ENCODE results near the gene NKAIN4. TPM values are rescaled to one million over a fixed set of nuclear protein-coding genes. Genes with fewer than 3 reads are reported as not detected.

Gene NKAIN4
- total RNA-seq, 2 experiments from 2014 or later = not detected

GRCh38 chr20:63292904-63293303, 38.6 kb upstream of the NKAIN4 start, which contains the start of gene COL20A1:
COL20A1 (plus strand) TSS chr20:63293186; CDS start chr20:63295108, 1,922 bp downstream.
- Mint-ChIP-seq H3K9me3 (ENCODE audit: low read depth) (no peaks in the 10 kb centered on the region), H3K36me3 (no peaks in the 10 kb centered on the region), H3K4me3 (no peak within 1 kb of the TSS), H3K27ac (no peak within 1 kb of the TSS), H3K4me1 (peaks cover 3% of the 10 kb centered on the region), H3K27me3 (peaks cover 13% of the 10 kb centered on the region)
- ATAC-seq (no peak), DNase-seq (no peak)
- CTCF ChIA-PET = interaction anchor here (2.5 kb wide), 1 partner anchor 70 kb away, joined by 13 read pairs; no protein-coding TSS in a partner anchor

GRCh38 chr20:63292292-63292701, 38.0 kb upstream of the NKAIN4 start:
- H3K4me3 Mint-ChIP-seq = no peak overlapping the region
- CTCF ChIA-PET = interaction anchor here (2.5 kb wide), 1 partner anchor 69 kb away, joined by 13 read pairs; no protein-coding TSS in a partner anchor
- no peak for DNase-seq
- no peak overlapping the region for H3K27ac Mint-ChIP-seq
- no peak for ATAC-seq
- peaks cover 13% of the 10 kb centered on the region for H3K27me3 Mint-ChIP-seq
- H3K4me1 Mint-ChIP-seq = peaks cover 3% of the 10 kb centered on the region
- H3K9me3 Mint-ChIP-seq (ENCODE audit: low read depth) = no peaks in the 10 kb centered on the region
- H3K36me3 Mint-ChIP-seq = no peaks in the 10 kb centered on the region

GRCh38 chr20:63291811-63292210, 37.5 kb upstream of the NKAIN4 start:
- no peak for ATAC-seq
- CTCF ChIA-PET = interaction anchor here (0.6 to 2.5 kb wide), 2 partner anchors 69 to 99 kb away, joined by 3 to 13 read pairs; no protein-coding TSS in a partner anchor

GRCh38 chr20:63290677-63291472, 36.6 kb upstream of the NKAIN4 start:
- H3K27me3 Mint-ChIP-seq = peaks cover 10% of the 10 kb centered on the region
- H3K9me3 Mint-ChIP-seq (ENCODE audit: low read depth) = no peaks in the 10 kb centered on the region
- no peak overlapping the region for H3K4me3 Mint-ChIP-seq
- peaks cover 3% of the 10 kb centered on the region for H3K4me1 Mint-ChIP-seq
- DNase-seq = peak; percentile 64
- H3K36me3 Mint-ChIP-seq = no peaks in the 10 kb centered on the region
- ATAC-seq = peak; percentile 76
- CTCF ChIA-PET = interaction anchor here (1.3 to 2.5 kb wide), 3 partner anchors 9 to 68 kb away, joined by 3 to 13 read pairs (median 5); partner anchors contain the start of gene ARFGAP1
- H3K27ac Mint-ChIP-seq = no peak overlapping the region

More at GRCh38 chr20:63291811-63292210, 37.5 kb upstream of the NKAIN4 start:
- DNase-seq = no peak
- peaks cover 3% of the 10 kb centered on the region for H3K4me1 Mint-ChIP-seq
- H3K9me3 Mint-ChIP-seq (ENCODE audit: low read depth) = no peaks in the 10 kb centered on the region
- no peak overlapping the region for H3K27ac Mint-ChIP-seq
- peaks cover 13% of the 10 kb centered on the region for H3K27me3 Mint-ChIP-seq
- no peak overlapping the region for H3K4me3 Mint-ChIP-seq
- H3K36me3 Mint-ChIP-seq = no peaks in the 10 kb centered on the region

DNA sequence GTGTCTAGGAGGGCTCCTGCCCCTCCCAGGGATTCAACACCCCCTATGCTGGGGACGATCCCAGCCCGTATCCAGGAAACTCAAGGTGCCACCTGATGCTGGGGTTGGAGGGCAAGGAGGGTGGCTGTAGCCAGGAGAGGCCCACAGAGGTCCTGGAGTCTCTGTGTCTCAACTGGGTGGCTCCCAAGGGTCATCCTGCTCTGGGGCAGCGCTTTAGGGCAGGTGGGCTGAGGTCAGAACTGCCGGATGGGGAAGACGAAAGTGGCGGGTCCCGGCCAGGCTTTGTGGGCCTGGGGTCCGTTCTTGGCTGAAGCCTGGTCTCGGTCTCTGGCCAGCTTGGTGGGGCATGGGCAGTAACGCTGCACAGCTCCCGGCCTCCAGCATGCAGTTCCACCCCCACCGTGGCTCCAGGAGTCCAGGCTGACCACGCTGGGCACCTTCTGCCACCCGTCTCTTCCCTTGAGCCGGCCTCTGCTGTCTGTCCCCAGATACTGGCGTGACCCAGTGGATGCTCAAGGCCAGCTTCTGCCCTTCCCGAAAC, 35.9 kb upstream of the NKAIN4 start:
- H3K4me1 Mint-ChIP-seq = no peaks in the 10 kb centered on the region
- ATAC-seq (no peak), DNase-seq (no peak)
- no peak overlapping the region for H3K27ac Mint-ChIP-seq
- H3K4me3 Mint-ChIP-seq = no peak overlapping the region
- CTCF ChIA-PET = interaction anchor here (1.3 to 2.5 kb wide), 3 partner anchors 9 to 67 kb away, joined by 3 to 13 read pairs (median 5); partner anchors contain the start of gene ARFGAP1
- H3K9me3 Mint-ChIP-seq (ENCODE audit: low read depth) = no peaks in the 10 kb centered on the region
- no peaks in the 10 kb centered on the region for H3K36me3 Mint-ChIP-seq
- H3K27me3 Mint-ChIP-seq = peaks cover 4% of the 10 kb centered on the region

DNA sequence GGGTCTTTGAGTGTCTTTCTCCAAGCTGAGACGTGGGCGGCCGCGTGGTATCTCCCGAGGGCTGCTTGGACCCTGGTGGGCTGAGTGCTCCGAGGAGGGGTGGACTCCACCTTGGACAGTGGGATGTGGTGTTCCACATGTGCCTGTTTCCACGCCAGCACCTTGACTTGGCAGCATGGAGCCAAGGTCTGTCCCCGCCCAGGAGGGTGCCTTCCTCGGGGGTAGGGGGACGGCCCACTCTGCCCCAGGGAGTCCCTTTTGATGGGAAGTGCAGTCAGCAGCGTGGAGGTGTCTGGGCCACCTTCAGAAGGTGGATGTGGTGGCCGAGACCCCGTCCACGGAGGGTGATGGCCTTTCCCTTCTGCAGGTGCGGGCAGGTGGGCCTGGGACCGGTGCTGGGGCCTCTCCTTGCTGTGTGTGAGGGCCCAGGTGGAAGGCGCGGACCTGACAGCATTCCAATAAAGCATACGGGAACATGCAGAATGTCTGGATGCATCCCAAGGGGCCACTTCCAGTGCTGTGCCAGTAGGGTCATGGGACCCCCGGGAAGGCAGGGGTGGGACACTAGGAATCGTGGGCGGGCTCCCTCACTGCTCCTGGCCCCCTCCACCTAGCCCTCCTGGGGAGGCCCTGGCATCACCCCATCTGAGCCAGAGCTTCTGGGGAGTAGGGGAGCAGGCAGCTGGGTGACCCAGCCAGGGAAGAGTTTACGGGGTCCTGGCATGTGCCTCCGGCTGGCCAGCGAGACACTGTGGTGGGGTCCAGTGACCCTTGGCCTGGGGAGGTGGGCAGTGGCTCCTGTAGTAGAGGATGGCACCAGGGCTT, 35.3 kb upstream of the NKAIN4 start:
- CTCF ChIA-PET = interaction anchor here (0.5 to 1.8 kb wide), 3 partner anchors 10 to 67 kb away, joined by 3 to 7 read pairs (median 3); no protein-coding TSS in a partner anchor
- no peak for ATAC-seq
- H3K36me3 Mint-ChIP-seq = no peaks in the 10 kb centered on the region
- H3K27me3 Mint-ChIP-seq = no peaks in the 10 kb centered on the region
- no peak for DNase-seq
- no peak overlapping the region for H3K27ac Mint-ChIP-seq
- H3K4me1 Mint-ChIP-seq = no peaks in the 10 kb centered on the region
- H3K4me3 Mint-ChIP-seq = no peak overlapping the region
- H3K9me3 Mint-ChIP-seq (ENCODE audit: low read depth) = no peaks in the 10 kb centered on the region

DNA sequence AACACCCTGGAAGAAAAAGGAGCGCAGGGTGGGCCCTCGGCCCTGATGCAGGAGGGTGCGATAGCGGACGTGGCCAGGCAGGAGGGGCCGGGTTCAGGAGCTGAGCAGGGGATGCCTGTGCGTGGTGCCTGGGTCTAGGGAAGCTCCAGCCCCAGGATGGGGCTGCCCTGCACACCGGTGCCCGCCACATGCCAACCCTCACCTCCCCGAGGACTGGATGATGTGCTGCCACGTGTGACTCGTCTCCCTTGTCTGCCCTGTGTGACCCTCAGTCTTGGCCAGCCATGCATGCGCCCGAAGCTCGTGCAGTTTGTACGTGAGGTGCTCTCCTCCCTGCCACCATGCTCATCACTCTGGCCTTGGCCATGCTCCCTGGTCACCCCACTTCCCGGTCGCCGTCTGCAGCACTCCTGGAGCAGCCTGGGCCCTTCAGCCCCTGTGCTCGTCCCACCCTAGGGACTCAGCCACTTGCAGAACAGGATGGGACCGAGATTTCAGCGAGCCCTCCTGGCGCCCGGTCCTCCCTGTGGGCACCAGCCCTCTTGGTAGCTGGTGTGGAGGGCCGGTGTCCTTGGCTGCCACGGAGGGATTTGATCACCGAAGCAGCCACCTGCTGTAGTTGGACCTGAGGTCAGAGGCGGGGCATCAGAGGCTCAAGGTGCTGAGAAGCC, 34.5 kb upstream of the NKAIN4 start:
- Mint-ChIP-seq H3K4me1 (peaks cover 3% of the 10 kb centered on the region), H3K4me3 (no peak overlapping the region), H3K27me3 (no peaks in the 10 kb centered on the region), H3K36me3 (no peaks in the 10 kb centered on the region), H3K9me3 (ENCODE audit: low read depth) (no peaks in the 10 kb centered on the region), H3K27ac (no peak overlapping the region)
- no peak for DNase-seq
- CTCF ChIA-PET = interaction anchor here (1.8 kb wide), 1 partner anchor 66 kb away, joined by 7 read pairs; no protein-coding TSS in a partner anchor
- no peak for ATAC-seq

- ATAC-seq (no peak), DNase-seq (no peak)
- Mint-ChIP-seq H3K27ac (no peak overlapping the region), H3K27me3 (no peaks in the 10 kb centered on the region), H3K4me1 (peaks cover 4% of the 10 kb centered on the region), H3K36me3 (no peaks in the 10 kb centered on the region), H3K4me3 (no peak overlapping the region), H3K9me3 (ENCODE audit: low read depth) (no peaks in the 10 kb centered on the region)
- CTCF ChIA-PET = interaction anchor here (1.8 kb wide), 1 partner anchor 65 kb away, joined by 7 read pairs; no protein-coding TSS in a partner anchor
These were observed 33.7 kb upstream of the NKAIN4 start for GRCh38 chr20:63287697-63288580.

GRCh38 chr20:63286781-63287696, 32.8 kb upstream of the NKAIN4 start:
- Mint-ChIP-seq H3K4me1 (peaks cover 4% of the 10 kb centered on the region), H3K27me3 (no peaks in the 10 kb centered on the region), H3K9me3 (ENCODE audit: low read depth) (no peaks in the 10 kb centered on the region), H3K27ac (no peak overlapping the region), H3K36me3 (no peaks in the 10 kb centered on the region), H3K4me3 (no peak overlapping the region)
- CTCF ChIA-PET = interaction anchor here (1.2 to 1.4 kb wide), 2 partner anchors 13 to 64 kb away, joined by 5 read pairs; no protein-coding TSS in a partner anchor
- DNase-seq (no peak), ATAC-seq (no peak)

DNA sequence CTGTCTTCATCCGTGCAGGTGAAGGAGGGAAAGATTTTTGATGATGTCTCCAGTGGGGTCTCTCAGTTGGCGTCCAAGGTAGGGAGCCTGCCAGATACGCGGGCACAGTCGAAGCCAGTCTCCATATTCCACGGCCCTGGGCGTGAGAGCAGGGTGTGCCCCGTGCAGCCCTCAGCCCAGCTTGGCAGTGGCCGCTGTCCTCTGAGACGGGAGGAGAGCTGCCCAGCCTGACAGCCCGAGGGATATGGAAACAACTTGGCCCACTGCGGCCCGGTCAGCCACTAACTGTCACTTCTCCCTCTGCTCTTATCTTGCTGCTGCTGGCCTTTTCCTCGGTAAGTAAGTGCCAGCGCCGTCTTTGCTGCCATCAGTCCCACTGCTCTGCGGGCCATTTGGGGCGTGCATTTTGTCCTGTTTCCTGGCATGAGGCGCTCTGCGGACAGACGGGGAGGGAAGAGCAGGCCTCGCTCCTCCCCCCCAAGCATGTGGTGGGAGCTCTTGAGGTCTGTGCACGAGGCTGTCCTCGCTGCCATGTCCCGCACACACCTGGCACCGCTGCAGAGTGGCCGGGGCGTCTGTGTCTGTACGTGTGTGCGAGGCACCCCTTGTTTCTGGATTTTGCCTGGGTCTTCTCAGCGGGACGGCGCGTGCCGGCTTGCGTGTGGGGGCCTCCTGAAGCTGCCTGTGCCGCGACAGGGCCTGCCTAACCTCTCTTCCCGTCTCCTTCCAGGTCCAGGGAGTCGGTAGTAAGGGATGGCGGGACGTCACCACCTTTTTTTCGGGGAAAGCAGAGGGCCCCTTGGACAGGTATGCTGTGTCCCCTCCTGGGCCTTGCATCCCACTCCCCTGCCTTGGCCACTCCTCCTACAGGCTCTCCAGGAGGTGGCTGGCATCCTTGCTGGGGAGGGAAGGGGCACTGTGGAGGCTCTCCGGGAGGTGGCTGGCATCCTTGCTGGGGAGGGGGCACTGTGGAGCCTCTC, 31.7 kb upstream of the NKAIN4 start:
- Mint-ChIP-seq H3K36me3 (no peaks in the 10 kb centered on the region), H3K27ac (no peak overlapping the region), H3K4me3 (no peak overlapping the region), H3K27me3 (no peaks in the 10 kb centered on the region), H3K9me3 (ENCODE audit: low read depth) (no peaks in the 10 kb centered on the region), H3K4me1 (peaks cover 4% of the 10 kb centered on the region)
- ATAC-seq (no peak), DNase-seq (no peak)
- CTCF ChIA-PET = interaction anchor here (1.2 to 2.3 kb wide), 3 partner anchors 12 to 63 kb away, joined by 5 to 10 read pairs (median 5); no protein-coding TSS in a partner anchor

All from activated CD8-positive, alpha-beta memory T cell treated with anti-CD3 and anti-CD28 coated beads, Interleukin-2, amount 10 ng/mL, durations not matched to agents 7 days and 5 days (primary cell).